ENCODE results near the gene DNAH1.

DNA sequence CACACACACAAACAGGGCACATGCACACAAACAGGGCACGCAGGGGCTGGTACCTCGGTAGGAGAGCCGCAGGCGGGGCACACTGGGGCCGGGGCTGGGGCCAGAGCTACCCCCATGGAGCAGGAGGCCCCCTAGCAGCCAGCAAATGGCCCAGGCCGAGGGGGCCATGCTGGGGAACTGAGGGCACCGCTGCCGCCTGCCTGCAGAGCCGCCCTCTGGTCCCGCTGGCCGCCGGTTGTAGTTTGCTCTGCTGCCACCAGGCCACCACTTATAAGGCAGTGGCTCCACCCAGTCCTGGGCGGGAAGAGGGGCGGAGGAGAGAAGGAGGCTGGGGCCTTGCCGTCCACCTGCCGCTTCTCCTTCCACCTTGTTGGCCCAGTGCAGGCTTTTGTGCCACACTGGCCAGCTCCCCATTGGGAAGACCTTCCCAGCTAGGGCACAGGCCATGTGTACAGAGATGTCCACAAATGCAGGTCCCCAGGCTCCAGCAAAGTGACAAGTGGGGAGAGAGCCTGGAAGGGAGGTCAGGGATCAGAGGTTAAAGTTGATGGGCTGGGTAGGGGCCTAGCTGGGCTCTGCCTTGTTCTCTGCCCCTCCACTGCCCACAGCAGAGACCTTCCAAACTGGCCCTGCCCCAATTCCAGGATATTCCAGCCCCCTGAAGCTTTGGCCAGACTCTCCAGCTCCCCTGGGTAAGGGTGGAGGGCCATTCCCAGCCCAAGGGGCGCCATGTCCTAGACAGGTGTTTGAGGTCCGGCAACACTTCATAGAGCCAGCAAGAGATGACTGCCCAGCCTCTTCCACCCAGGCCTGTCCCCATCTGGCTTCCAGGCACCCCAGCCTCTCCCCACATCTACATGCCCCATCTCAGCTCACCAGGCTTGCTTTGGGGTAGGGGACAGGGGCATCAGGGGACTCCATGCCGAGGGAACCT, 129.0 kb downstream of the DNAH1 start, which contains the start of gene SEMA3G:
- TF ChIP-seq, protein P1, sequence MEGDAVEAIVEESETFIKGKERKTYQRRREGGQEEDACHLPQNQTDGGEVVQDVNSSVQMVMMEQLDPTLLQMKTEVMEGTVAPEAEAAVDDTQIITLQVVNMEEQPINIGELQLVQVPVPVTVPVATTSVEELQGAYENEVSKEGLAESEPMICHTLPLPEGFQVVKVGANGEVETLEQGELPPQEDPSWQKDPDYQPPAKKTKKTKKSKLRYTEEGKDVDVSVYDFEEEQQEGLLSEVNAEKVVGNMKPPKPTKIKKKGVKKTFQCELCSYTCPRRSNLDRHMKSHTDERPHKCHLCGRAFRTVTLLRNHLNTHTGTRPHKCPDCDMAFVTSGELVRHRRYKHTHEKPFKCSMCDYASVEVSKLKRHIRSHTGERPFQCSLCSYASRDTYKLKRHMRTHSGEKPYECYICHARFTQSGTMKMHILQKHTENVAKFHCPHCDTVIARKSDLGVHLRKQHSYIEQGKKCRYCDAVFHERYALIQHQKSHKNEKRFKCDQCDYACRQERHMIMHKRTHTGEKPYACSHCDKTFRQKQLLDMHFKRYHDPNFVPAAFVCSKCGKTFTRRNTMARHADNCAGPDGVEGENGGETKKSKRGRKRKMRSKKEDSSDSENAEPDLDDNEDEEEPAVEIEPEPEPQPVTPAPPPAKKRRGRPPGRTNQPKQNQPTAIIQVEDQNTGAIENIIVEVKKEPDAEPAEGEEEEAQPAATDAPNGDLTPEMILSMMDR (IDR thresholded peaks at IDR 0.05), result peak; percentile 14 to 50 (median 38)
- TF ChIP-seq POLR2A (IDR thresholded peaks at IDR 0.05), result no peak

Data from testis (tissue), 2 donors.